Duodenal mucosa (tissue), 2 donors: Measurements from ENCODE around the gene CIDEA.

ENCODE experiments used
- H3K27ac ChIP-seq: one replicate; pipeline ENCODE4 v1.7.0; 2013; ENCODE audit warnings: low read depth, low read length
- H3K27me3 ChIP-seq, 2 donors: one replicate each; pipeline ENCODE4 v1.7.0; 2013; ENCODE audit warnings: low read length in 2 of 2, control low read depth in 1 of 2; ENCODE audit not compliant: insufficient read depth in 2 of 2, control insufficient read depth in 1 of 2
- H3K36me3 ChIP-seq, 2 donors: one replicate each; pipeline ENCODE4 v1.7.0; 2013; ENCODE audit warnings: low read length in 2 of 2, control low read depth in 1 of 2; ENCODE audit not compliant: insufficient read depth in 2 of 2, control insufficient read depth in 1 of 2
- H3K4me1 ChIP-seq, 2 donors: one replicate each; pipeline ENCODE4 v1.7.0; 2013; ENCODE audit warnings: low read length in 2 of 2, control low read depth in 1 of 2; ENCODE audit not compliant: insufficient read depth in 2 of 2, control insufficient read depth in 1 of 2
- H3K4me3 ChIP-seq, 2 donors: one replicate each; pipeline ENCODE4 v1.7.0; 2013; ENCODE audit warnings: low read length in 2 of 2, low read depth in 1 of 2
- H3K9ac ChIP-seq, 2 donors: one replicate each; pipeline ENCODE4 v1.7.0; 2013; ENCODE audit warnings: low read length in 2 of 2, low read depth in 1 of 2
- H3K9me3 ChIP-seq, 2 donors: one replicate each; pipeline ENCODE4 v1.7.0; 2013; ENCODE audit warnings: low read length in 2 of 2, control low read depth in 1 of 2; ENCODE audit not compliant: control insufficient read depth in 1 of 2

The CIDEA gene

GRCh38 chr18:12287131-12287681, 33.0 kb downstream of the CIDEA start:
- peaks cover 7% of the 10 kb centered on the region in 2 donors for H3K4me1 ChIP-seq
- no peak overlapping the region for H3K9ac ChIP-seq
- no peak overlapping the region for H3K27ac ChIP-seq
- H3K9me3 ChIP-seq: no peaks in the 10 kb centered on the region
- H3K4me3 ChIP-seq: peak overlapping the region; percentile 20 to 61
- no peaks in the 10 kb centered on the region for H3K36me3 ChIP-seq
- H3K27me3 ChIP-seq: peaks cover 19 to 26% of the 10 kb centered on the region in 2 donors

GRCh38 chr18:12287684-12288402, 33.7 kb downstream of the CIDEA start:
- H3K27me3 ChIP-seq: peaks cover 19 to 26% of the 10 kb centered on the region in 2 donors
- no peaks in the 10 kb centered on the region for H3K9me3 ChIP-seq
- H3K36me3 ChIP-seq: no peaks in the 10 kb centered on the region
- peak overlapping the region in 1 of 2 donors; percentile 38 for H3K9ac ChIP-seq
- peak overlapping the region; percentile 20 to 61 for H3K4me3 ChIP-seq
- no peak overlapping the region for H3K27ac ChIP-seq
- peaks cover 7% of the 10 kb centered on the region in 2 donors for H3K4me1 ChIP-seq

GRCh38 chr18:12288403-12288755, 34.2 kb downstream of the CIDEA start:
- Histone ChIP-seq H3K4me1 (peaks cover 7% of the 10 kb centered on the region in 2 donors), H3K27me3 (peaks cover 19 to 26% of the 10 kb centered on the region in 2 donors), H3K4me3 (peak overlapping the region; percentile 20 to 61), H3K36me3 (no peaks in the 10 kb centered on the region), H3K27ac (no peak overlapping the region), H3K9ac (no peak overlapping the region), H3K9me3 (no peaks in the 10 kb centered on the region)

DNA sequence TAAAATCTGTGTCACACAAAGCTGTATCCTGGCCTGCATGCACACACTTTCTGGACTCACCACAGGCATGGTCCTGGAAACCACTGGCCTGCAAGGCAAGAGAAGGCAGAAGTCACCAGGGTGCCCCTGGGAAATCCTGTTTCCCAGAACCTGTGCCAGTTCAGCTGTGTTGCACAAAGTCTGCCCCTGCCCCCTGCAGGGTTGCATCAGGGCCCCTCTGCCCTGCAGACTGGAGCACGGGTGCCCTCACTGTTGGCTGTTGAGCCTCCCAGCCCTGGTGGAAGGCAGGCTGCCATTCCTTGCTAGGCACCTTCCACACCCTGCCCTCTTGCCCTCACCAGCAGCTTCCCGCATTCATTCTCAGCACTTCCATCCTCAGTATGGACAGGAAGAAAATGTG, 35.9 kb downstream of the CIDEA start:
- H3K36me3 ChIP-seq: no peaks in the 10 kb centered on the region
- H3K27ac ChIP-seq: no peak overlapping the region
- no peak overlapping the region for H3K9ac ChIP-seq
- H3K27me3 ChIP-seq: peaks cover 19 to 26% of the 10 kb centered on the region in 2 donors
- no peak overlapping the region for H3K4me3 ChIP-seq
- peaks cover 7% of the 10 kb centered on the region in 2 donors for H3K4me1 ChIP-seq
- H3K9me3 ChIP-seq: no peaks in the 10 kb centered on the region

- Histone ChIP-seq H3K36me3 (no peaks in the 10 kb centered on the region), H3K4me1 (peaks cover 7% of the 10 kb centered on the region in 2 donors), H3K9ac (no peak overlapping the region), H3K27ac (no peak overlapping the region), H3K4me3 (no peak overlapping the region), H3K9me3 (no peaks in the 10 kb centered on the region), H3K27me3 (peaks cover 19 to 26% of the 10 kb centered on the region in 2 donors)
Observed at GRCh38 chr18:12291161-12291560, 37.0 kb downstream of the CIDEA start.

GRCh38 chr18:12291690-12292089, 37.5 kb downstream of the CIDEA start:
- Histone ChIP-seq H3K36me3 (no peaks in the 10 kb centered on the region), H3K4me3 (no peak overlapping the region), H3K4me1 (peaks cover 7% of the 10 kb centered on the region in 2 donors), H3K9ac (no peak overlapping the region), H3K27ac (no peak overlapping the region), H3K27me3 (peaks cover 19 to 26% of the 10 kb centered on the region in 2 donors), H3K9me3 (no peaks in the 10 kb centered on the region)

DNA sequence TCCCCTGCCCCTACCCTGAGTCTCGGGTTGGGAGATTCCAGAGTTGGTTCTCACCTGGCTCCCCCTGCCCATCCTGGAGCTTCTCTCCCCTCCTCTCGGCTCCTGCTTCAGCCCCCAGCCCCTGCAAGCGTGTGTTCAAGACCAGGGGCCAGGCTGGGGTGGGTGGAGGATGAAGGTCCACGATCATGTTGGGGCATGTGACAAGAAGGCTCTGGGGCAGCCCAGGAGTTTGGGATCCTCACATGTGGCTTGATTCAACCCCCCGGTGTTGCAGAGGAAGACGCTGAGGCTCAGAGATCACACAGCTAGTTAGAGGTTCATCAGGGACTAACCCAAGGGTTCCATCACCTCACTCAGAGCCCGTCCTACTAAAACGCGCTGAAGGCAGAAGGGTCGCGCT, 39.7 kb downstream of the CIDEA start:
- H3K4me1 ChIP-seq: peaks cover 0 to under 1% of the 10 kb centered on the region in 2 donors
- H3K9ac ChIP-seq: no peak overlapping the region
- no peak overlapping the region for H3K4me3 ChIP-seq
- no peak overlapping the region for H3K27ac ChIP-seq
- H3K27me3 ChIP-seq: peaks cover 3 to 7% of the 10 kb centered on the region in 2 donors
- H3K36me3 ChIP-seq: no peaks in the 10 kb centered on the region
- no peaks in the 10 kb centered on the region for H3K9me3 ChIP-seq

- Histone ChIP-seq H3K9me3 (no peaks in the 10 kb centered on the region), H3K27ac (no peak overlapping the region), H3K4me3 (no peak overlapping the region), H3K4me1 (no peaks in the 10 kb centered on the region), H3K36me3 (no peaks in the 10 kb centered on the region), H3K27me3 (no peaks in the 10 kb centered on the region), H3K9ac (no peak overlapping the region)
Observed at GRCh38 chr18:12295389-12296086, 41.4 kb downstream of the CIDEA start.

DNA sequence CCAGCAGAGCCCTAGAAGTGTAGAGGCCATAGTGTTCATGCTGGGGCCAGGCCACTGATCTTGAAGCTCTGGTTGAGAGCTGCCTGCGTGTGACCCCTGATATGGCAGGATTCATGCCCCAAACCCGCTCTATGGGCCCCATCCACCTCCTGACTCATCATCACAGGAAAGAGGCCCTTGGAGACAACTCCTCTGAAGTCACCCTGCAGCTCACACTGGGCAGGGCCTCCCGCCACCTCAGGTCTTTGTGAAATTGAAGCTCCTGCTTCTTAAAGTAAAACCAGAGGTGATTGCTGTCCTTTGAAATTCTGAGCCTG, 41.9 kb downstream of the CIDEA start:
- H3K9me3 ChIP-seq: no peaks in the 10 kb centered on the region
- H3K4me1 ChIP-seq: no peaks in the 10 kb centered on the region
- H3K9ac ChIP-seq: no peak overlapping the region
- H3K4me3 ChIP-seq: no peak overlapping the region
- no peaks in the 10 kb centered on the region for H3K36me3 ChIP-seq
- H3K27ac ChIP-seq: no peak overlapping the region
- H3K27me3 ChIP-seq: no peaks in the 10 kb centered on the region

DNA sequence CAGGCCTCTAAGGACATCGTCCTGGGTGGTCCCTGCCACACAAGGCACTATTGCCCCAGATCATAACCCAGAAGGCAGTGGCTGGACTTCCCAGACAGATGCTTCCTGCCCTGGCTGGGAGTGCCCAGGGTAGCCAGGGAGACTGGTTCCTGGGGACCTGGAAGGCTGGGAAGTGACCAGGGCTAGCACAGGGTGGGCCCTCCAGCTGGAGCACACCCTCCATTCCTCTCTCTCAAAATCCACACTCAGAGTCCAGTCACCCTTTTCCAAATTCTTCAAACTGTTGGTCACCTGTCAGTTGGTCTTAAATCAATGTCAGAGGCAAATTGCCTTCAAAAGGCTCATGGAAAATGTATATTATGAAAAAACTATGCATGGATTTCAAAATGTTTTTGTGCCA, 42.3 kb downstream of the CIDEA start:
- H3K9me3 ChIP-seq: no peaks in the 10 kb centered on the region
- H3K9ac ChIP-seq: no peak overlapping the region
- H3K36me3 ChIP-seq: no peaks in the 10 kb centered on the region
- no peak overlapping the region for H3K4me3 ChIP-seq
- no peaks in the 10 kb centered on the region for H3K4me1 ChIP-seq
- no peaks in the 10 kb centered on the region for H3K27me3 ChIP-seq
- no peak overlapping the region for H3K27ac ChIP-seq
